ENCODE results near the gene SDHAF1. TPM values are rescaled to one million over a fixed set of nuclear protein-coding genes. Genes with fewer than 3 reads are reported as not detected.

SDHAF1 gene
- total and polyA plus RNA-seq, 2 of the 8 experiments (the other 6 are each of a cell fraction or from before 2014, with no cell fraction given): 16.0 to 21.3 TPM

DNA sequence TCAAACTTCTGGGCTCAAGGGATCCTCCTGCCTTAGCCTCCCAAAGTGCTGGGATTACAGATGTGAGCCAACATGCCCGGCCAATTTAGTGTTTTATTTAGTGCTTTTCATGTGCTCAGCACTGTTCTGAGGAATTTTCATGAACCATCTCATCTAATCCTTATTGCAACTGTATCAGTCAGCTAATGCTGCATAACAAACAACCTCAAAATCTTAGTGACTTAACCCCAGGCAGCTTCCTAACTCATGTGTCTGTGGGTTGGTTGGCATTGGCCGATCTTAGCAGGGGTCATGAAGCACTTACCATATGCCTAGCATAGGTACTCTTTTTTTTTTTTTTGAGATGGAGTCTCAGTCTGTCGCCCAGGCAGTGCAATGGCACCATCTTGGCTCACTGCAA, 6.2 kb upstream of the SDHAF1 start:
- Histone ChIP-seq H2BK120ac (replicated peaks; ENCODE audit: low read depth, low read length) (no peak overlapping the region), H3K9me3 (ENCODE audit: insufficient read depth in 2 of 2, low read depth in 1 of 2, low read length in 1 of 2) (no peaks in the 10 kb centered on the region; a peak in 1 of 4 replicates), H3K4me3 (ENCODE audit: extremely low read depth in 1 of 4, insufficient read depth in 2 of 4, low read depth in 3 of 4, low read length in 4 of 4) (no peak overlapping the region), H2BK15ac (ENCODE audit: low read length) (no peak overlapping the region), H2AFZ (ENCODE audit: low read length) (no peak overlapping the region), H3K4me2 (ENCODE audit: insufficient read depth in 1 of 2, low read depth in 2 of 2, low read length in 2 of 2) (no peak overlapping the region), H3K14ac (ENCODE audit: insufficient read length) (no peak overlapping the region), H2BK12ac (ENCODE audit: low read depth, low read length) (no peak overlapping the region), H4K5ac (ENCODE audit: insufficient read length, low read depth, low read length) (no peak overlapping the region), H3K9ac (replicated peaks in 1 of 4; ENCODE audit: extremely low read depth in 1 of 4, low read depth in 3 of 4, low read length in 3 of 4) (no peak overlapping the region), H3K4ac (replicated peaks; ENCODE audit: insufficient read length, low read depth, low read length) (no peak overlapping the region), H3K18ac (ENCODE audit: extremely low read depth, low read length) (no peak overlapping the region), H3K36me3 (ENCODE audit: control insufficient read depth in 2 of 4, insufficient read depth in 4 of 4, low read length in 3 of 4) (no peaks in the 10 kb centered on the region), H2BK20ac (ENCODE audit: low read length) (no peak overlapping the region), H4K91ac (replicated peaks; ENCODE audit: insufficient read length, low read length) (no peak overlapping the region), H3K27ac (ENCODE audit: low read depth, low read length) (no peak overlapping the region), H3K23me2 (ENCODE audit: low read depth, low read length) (peaks cover 4% of the 10 kb centered on the region; the same call in 1 of the 2 replicates), H3K27me3 (replicated peaks in 1 of 4; ENCODE audit: control insufficient read depth in 3 of 4, extremely low read depth in 1 of 4, insufficient read depth in 3 of 4, low read length in 3 of 4) (peaks cover 0 to 13% (median 10%) of the 10 kb centered on the region in 4 experiments; a peak in 5 of 7 replicates), H3K23ac (ENCODE audit: insufficient read length) (no peak overlapping the region), H3K79me1 (ENCODE audit: low read depth, low read length) (no peaks in the 10 kb centered on the region), H2BK5ac (ENCODE audit: low read depth, low read length) (no peak overlapping the region), H4K20me1 (replicated peaks in 1 of 2; ENCODE audit: control insufficient read depth in 1 of 2, insufficient read depth in 2 of 2, low read length in 2 of 2) (no peaks in the 10 kb centered on the region), H3K79me2 (ENCODE audit: control insufficient read depth in 1 of 2, insufficient read depth in 2 of 2, low read length in 2 of 2) (no peaks in the 10 kb centered on the region), H3K56ac (replicated peaks; ENCODE audit: insufficient read length, low read depth, low read length) (no peak overlapping the region), H4K8ac (ENCODE audit: extremely low read depth, insufficient read depth, low read length) (no peak overlapping the region), H3K4me1 (replicated peaks in 1 of 4; ENCODE audit: control insufficient read depth in 3 of 4, insufficient read depth in 4 of 4, low read length in 3 of 4) (0 out of 7 replicates have a peak, but pooled peaks cover 0 to 4% (median 0%) of the 10 kb centered on the region in 4 experiments), H2AK5ac (ENCODE audit: low read depth, low read length) (no peak overlapping the region)
- WGBS, 2 experiments (ENCODE audit: extremely low coverage in 1 of 2, insufficient coverage in 1 of 2, insufficient read length in 1 of 2, insufficient replicate concordance in 2 of 2, low coverage in 1 of 2, low lambda C conversion rate in 2 of 2, missing lambda C conversion rate in 1 of 2): 59% methylated on average over 3 of the region's 3 CpGs; no CpG with 5 or more reads in 1 of the 2 experiments
- CTCF ChIA-PET (ENCODE audit: partially characterized antibody): interaction anchor here (3.0 kb wide), 1 partner anchor 12 kb away, joined by 15 read pairs; no protein-coding TSS in a partner anchor
- FAIRE-seq (no peak), DNase-seq (ENCODE audit: low read depth in 1 of 2, low spot score in 2 of 2) (no peak)
- POLR2A ChIA-PET (ENCODE audit: partially characterized antibody): interaction anchor here (0.8 to 1.1 kb wide), 2 partner anchors 9 to 45 kb away, joined by 3 to 5 read pairs; no protein-coding TSS in a partner anchor
- TF ChIP-seq FOSL1 (IDR thresholded peaks at IDR 0.05; ENCODE audit: insufficient read depth, low read depth, low read length) (no peak), RNF2 (IDR thresholded peaks at IDR 0.05; ENCODE audit: borderline replicate concordance, low read depth, low read length, missing control alignments, poor library complexity, severe bottlenecking) (no peak), CEBPB (IDR thresholded peaks at IDR 0.05; ENCODE audit: low read depth, low read length) (no peak), HDAC6 (IDR thresholded peaks at IDR 0.05; ENCODE audit: low read depth, low read length) (no peak), GABPA (IDR thresholded peaks at IDR 0.05; ENCODE audit: borderline replicate concordance, insufficient read depth, low read length) (no peak)

Data from H1 (cell line).